ENCODE data around the gene ANKRD11. TPM values are rescaled to one million over a fixed set of nuclear protein-coding genes. Genes with fewer than 3 reads are reported as not detected.

Gene ANKRD11
- total RNA-seq: 64.2 TPM

- DNase-seq: peak; percentile 100
Observed at GRCh38 chr16:89490439-89491237, at the start of gene ANKRD11. Gene ANKRD11, minus strand, starts transcription at chr16:89490561. Its CDS starts 173,542 bp downstream, at chr16:89317019.

- DNase-seq: no peak
Observed at GRCh38 chr16:89538286-89538685, 47.9 kb upstream of the ANKRD11 start.

DNA sequence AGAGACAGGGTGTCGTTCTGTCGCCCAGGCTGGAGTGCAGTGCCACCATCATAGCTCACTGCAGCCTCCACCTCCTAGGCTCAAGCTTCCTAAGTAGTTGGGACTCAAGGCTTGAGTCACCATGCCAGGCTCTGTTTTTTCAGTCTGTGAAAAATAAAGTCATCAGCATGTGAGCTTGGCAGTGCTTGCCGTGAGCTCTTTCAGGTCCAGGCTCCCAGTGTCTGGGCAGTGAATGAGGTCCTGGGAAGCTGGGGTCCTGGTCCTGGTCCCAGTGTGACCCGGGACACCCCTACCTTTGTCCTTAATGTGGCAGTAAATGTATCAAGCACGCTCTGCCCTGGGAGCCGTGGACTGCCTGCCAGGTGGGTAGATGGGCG, 47.2 kb upstream of the ANKRD11 start:
- DNase-seq: no peak

GRCh38 chr16:89536886-89537548, 46.7 kb upstream of the ANKRD11 start:
- no peak for DNase-seq

- DNase-seq: no peak
Observed at GRCh38 chr16:89536371-89536770, 46.0 kb upstream of the ANKRD11 start.

- DNase-seq: no peak
Observed at GRCh38 chr16:89534252-89534756, 43.9 kb upstream of the ANKRD11 start.

GRCh38 chr16:89531821-89532526, 41.6 kb upstream of the ANKRD11 start:
- DNase-seq: no peak

GRCh38 chr16:89530401-89531381, 40.3 kb upstream of the ANKRD11 start:
- DNase-seq: no peak

DNA sequence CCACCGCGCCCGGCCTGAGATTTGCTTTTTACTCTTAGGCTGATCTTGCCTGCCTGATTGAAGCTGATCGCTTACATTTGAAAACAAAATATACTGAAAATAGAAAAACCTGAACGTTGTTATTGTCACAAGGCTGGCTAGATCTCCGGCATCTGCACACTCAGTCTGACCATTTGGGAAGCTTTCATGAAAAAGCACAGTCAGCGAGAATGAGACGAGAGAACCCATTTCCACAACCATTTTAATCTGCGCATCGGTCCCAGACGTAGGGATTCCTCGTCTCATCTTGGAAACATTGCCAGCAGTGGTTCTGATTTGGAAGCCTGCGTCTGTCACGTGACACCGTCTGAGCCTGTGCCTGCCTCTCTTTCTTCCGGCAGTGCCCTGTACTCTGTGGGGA, 38.7 kb upstream of the ANKRD11 start:
- no peak for DNase-seq

- DNase-seq: no peak
Observed at GRCh38 chr16:89525146-89525913, 35.0 kb upstream of the ANKRD11 start.

- no peak for DNase-seq
Observed at GRCh38 chr16:89523680-89524344, 33.5 kb upstream of the ANKRD11 start.

GRCh38 chr16:89522287-89522686, 31.9 kb upstream of the ANKRD11 start:
- DNase-seq: no peak

DNA sequence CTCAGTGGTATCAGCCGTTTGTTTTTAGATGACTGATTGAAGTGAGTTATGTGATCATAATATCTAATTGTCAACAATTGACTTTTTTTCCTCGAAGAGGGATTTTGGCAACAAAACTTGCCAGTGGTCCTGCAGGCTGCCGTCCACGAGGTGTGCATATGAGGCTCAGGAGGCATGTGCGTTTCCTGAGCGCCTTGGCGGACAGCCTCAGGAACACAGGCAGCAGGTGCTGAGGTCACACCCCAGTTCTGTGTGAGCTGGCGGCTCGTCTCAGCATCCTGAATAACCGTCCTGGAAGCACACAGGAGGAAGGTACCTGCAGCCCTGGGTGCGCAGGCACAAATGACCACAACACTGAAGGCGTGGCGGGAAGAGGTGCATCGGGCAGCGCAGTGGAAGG, 29.5 kb upstream of the ANKRD11 start:
- DNase-seq: no peak

- DNase-seq: no peak
Observed at GRCh38 chr16:89517128-89517527, 26.8 kb upstream of the ANKRD11 start.

GRCh38 chr16:89512453-89512852, 22.1 kb upstream of the ANKRD11 start:
- DNase-seq: no peak

- no peak for DNase-seq
Observed at GRCh38 chr16:89511374-89511773, 21.0 kb upstream of the ANKRD11 start.

DNA sequence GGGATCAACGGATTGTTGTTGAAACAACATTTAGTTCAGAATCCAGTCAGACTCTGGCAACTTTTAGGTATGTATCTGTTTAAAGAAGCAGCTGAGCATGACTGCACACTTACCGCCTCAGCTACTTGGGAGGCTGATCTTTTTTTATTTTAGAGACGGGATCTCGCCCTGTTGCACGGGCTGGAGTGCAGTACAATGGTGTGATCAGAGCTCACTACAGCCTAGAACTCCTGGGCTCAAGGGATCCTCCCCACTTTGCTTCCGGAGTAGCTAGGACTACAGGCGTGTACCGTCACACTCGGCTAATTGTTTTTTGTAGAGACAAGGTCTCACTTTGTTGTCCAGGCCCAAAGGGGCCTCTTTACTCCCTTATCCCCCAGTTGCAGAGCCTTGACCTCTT, 20.2 kb upstream of the ANKRD11 start:
- DNase-seq: no peak

GRCh38 chr16:89507834-89508590, 17.7 kb upstream of the ANKRD11 start, which contains the start of gene SPG7:
Gene SPG7, plus strand, starts transcription at chr16:89508403. Its CDS starts 15 bp downstream, at chr16:89508418.
- DNase-seq: peak; percentile 88

GRCh38 chr16:89507214-89507833, 17.0 kb upstream of the ANKRD11 start:
- DNase-seq: no peak
